MM.1S (cell line): ENCODE data around the gene NAP1L5.

Source experiments
- EZH2 ChIP-seq: fragments of 300-600 bp; sonication (generic); optimal IDR thresholded peaks from 2 replicates; pipeline ENCODE3; 2017; ENCODE audit warnings: low read depth, mild to moderate bottlenecking, antibody characterized with exemption, low read length, mixed read lengths
- EZH2phosphoT487 ChIP-seq: fragments of 300-600 bp; sonication (generic); IDR thresholded peaks from 2 replicates; pipeline ENCODE4 v1.6.1; 2018; ENCODE audit warnings: antibody characterized with exemption, low read length
- TF ChIP-seq, protein P1 (sequence below): fragments of 300-600 bp; sonication (generic); IDR thresholded peaks from 2 replicates; pipeline ENCODE4 v1.5.1; 2016; ENCODE audit warnings: antibody characterized with exemption, low read length, mixed read lengths

GRCh38 chr4:88661739-88662138, 35.9 kb downstream of the NAP1L5 start:
- TF ChIP-seq EZH2 (no peak), EZH2phosphoT487 (no peak)
- TF ChIP-seq, protein P1, sequence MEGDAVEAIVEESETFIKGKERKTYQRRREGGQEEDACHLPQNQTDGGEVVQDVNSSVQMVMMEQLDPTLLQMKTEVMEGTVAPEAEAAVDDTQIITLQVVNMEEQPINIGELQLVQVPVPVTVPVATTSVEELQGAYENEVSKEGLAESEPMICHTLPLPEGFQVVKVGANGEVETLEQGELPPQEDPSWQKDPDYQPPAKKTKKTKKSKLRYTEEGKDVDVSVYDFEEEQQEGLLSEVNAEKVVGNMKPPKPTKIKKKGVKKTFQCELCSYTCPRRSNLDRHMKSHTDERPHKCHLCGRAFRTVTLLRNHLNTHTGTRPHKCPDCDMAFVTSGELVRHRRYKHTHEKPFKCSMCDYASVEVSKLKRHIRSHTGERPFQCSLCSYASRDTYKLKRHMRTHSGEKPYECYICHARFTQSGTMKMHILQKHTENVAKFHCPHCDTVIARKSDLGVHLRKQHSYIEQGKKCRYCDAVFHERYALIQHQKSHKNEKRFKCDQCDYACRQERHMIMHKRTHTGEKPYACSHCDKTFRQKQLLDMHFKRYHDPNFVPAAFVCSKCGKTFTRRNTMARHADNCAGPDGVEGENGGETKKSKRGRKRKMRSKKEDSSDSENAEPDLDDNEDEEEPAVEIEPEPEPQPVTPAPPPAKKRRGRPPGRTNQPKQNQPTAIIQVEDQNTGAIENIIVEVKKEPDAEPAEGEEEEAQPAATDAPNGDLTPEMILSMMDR, result no peak
